Effector CD8-positive, alpha-beta T cell (primary cell): ENCODE results near the gene ELAVL1.
A peak's percentile ranks its signal among the peaks of the same experiment; 100 is the strongest.
"Not testable (repeated sequence)": the region's sequence is repeated elsewhere in the genome, so short reads cannot be mapped to it uniquely, and the experiment has no call there.

ENCODE experiments used
- DNase-seq: peaks from one replicate; lab custom pipeline; 2025; lab: John Stamatoyannopoulos, UW

ELAVL1 gene

GRCh38 chr19:7970716-7971448, 34.6 kb downstream of the ELAVL1 start:
- DNase-seq = no peak

GRCh38 chr19:7969555-7969939, 35.9 kb downstream of the ELAVL1 start:
- DNase-seq = no peak

DNA sequence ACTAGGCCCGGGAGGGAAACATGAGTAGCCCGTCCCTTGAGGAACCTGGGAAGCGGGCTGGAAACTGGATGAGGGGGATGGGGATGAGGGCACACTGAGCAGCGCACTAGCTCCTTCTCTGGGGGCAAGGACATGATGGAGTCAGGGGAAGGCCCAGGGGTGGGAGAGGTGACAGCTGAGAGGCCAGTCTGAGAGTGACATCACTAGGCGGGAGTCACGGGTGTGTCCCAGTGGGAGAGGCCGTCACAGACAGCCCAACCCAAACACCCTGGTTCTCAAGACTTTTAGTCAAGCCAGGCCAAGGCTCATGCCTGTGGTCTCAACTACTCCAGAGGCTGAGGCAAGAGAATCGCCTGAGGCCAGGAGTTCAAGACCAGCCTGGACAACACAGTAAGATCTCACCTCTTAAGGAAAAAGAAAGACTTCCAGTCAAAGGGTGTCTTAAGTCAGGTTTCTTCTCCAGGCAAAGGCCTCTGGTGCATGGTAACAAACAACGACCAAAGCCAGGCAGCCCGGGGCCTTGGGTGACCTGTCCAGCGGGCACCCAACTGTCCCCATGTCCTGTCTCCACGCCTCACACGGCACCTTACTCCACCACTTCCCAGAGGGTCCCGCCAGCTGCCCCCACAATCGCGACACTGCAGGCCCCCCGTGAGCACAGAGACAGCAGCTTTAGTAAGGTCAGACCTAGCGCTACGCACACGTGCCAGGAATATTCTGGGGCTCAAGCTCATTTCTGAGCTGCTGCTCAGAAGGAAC, 36.5 kb downstream of the ELAVL1 start:
- DNase-seq = no peak

GRCh38 chr19:7968008-7968795, 37.2 kb downstream of the ELAVL1 start:
- DNase-seq = no peak

GRCh38 chr19:7965921-7966665, 39.3 kb downstream of the ELAVL1 start:
- no peak for DNase-seq

DNA sequence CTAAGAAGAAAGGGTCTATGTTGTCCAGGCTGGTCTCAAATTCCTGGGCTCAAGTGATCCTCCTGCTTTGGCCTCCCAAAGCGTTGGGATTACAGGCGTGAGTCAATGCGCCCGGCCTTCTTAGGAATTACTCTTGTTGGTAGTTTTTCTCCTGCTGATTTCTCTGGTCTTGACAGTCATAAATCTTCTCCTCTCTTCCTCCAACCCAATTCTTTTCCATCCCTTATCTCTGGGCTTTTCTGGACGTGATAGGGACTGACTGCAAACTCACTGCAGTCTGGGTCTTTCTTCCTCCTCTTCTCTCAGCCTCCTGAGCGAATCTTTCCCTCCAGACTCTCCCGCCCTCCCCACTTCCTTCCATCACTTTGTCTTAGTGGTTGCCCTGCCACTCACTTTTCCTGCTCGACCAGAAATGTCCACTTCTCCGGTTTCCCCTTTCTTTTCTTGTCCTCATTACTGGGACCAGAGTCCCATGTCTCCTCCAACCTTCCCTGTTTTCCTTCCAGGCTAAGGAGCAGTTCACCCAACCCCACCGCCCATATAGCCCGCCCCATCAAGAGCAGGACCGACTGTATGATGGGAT, 40.1 kb downstream of the ELAVL1 start:
- no peak for DNase-seq

- DNase-seq = no peak
Observed at GRCh38 chr19:7963566-7963965, 41.9 kb downstream of the ELAVL1 start.

- no peak for DNase-seq
Observed at GRCh38 chr19:7962644-7963268, 42.7 kb downstream of the ELAVL1 start.

- DNase-seq = no peak
Observed at GRCh38 chr19:7961920-7962626, 43.4 kb downstream of the ELAVL1 start.

- DNase-seq = not testable (repeated sequence)
Observed at GRCh38 chr19:7961082-7961481, 44.4 kb downstream of the ELAVL1 start.

DNA sequence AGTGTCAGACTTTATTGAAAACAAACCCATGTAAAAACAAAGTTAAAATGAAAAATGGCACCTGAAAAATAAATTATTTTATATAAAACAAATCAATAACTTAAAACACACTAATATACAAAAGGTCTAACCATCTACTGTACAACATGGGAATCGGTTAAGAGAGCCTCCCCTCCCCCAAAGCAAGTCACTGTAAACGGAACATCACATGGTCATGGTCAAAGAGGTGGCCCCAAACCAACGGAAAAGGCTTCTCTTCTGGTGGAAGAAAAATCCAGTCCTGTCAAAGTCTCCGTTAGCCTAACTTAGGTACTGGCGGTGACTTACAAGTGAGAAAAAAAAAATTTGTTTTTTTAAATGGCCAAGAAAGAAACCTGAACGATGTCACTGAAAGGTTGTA, 46.2 kb downstream of the ELAVL1 start:
- DNase-seq = no peak

DNA sequence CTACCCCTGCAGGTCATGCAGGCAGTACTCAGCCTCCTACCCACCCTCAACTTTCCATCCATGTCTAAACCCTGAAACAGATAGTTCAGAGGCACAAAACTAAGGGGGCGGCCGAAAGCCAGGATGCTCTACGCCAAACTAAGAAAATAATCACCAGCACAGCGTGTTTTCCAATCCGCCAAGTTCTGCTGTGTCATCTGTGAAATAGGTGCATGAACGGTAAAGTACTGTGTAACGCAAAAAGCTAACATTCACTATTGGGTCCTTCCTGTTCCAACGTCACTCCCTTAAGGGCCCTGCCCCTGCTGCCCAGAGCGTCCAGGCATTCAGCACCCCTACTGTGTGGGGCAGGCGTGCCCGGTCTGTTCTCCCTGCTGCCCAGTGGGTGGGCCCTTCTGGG, 49.7 kb downstream of the ELAVL1 start:
- no peak for DNase-seq

DNA sequence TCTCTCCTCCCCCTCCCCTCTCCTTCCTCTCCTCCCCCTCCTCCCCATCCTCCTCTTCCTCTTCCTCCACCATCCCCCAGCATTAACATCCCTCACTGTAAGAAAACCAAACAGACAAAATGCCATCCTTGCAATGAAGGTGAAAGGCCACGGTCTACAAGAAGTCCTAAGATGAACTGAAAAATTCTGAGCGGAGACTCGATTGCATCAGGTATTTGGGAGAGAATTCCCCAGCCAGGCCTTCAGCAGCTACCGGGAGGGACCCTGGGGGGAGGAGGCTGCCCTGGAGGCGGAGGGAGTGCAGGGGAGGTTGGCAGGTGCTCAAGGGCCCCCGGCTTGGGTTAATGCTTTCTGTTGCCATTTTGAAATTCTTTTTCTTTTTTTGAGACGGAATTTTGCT, 51.9 kb downstream of the ELAVL1 start:
- DNase-seq = no peak

DNA sequence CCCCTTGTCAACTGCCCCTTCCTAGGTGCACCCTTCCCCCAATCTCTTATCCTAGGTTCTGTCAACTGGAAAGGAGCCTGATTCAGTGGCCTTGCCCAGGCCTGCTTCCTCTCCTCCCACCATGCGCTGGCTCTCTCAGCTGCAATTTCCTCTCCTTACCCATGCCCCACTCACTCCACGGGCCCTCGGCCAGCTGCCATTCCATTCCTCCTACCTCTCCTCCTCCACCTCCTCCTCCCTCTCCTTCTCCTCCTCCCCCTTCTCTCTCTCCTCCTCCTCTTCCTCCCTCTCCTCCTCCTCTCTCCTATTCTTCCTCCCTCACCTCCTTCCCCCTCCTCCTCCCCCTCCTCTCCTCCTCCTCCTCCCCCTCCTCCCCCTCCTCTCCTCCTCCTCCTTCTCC, 52.4 kb downstream of the ELAVL1 start:
- no peak for DNase-seq

GRCh38 chr19:7947939-7948338, 57.5 kb downstream of the ELAVL1 start:
- no peak for DNase-seq

DNA sequence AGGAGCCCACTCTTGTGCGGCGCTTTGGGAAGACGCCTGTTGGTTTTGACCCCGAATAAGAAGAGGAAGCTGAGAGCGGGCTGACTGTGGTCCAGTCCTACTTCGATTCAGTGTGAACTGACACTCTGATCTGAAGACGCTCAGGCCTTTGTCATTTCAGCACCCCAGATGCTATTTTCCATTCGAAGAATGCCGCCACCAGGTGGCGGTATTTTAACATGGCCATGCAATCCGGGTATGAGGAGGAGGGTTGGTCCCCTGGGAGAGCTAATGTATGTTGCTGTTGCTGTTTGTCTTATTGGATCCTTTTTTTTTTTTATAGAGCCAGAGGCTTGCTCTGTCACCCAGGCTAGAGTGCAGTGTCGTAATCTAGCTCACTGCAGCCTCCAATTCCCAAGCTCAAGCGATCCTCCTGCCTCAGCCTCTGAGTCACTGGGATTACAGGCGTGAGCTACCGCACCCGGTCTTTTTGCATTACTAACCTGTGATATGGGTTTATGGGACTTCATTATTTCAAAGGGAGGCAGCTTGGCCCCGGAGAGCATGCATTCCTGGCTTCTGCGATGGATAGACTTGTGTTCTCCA, 61.2 kb downstream of the ELAVL1 start:
- peak; percentile 82 for DNase-seq

- DNase-seq = peak; percentile 97
Observed at GRCh38 chr19:7943444-7944176, 61.8 kb downstream of the ELAVL1 start, which contains the start of gene TIMM44. Gene TIMM44 (minus strand): TSS chr19:7943666. CDS start chr19:7943651, 15 bp downstream.

DNA sequence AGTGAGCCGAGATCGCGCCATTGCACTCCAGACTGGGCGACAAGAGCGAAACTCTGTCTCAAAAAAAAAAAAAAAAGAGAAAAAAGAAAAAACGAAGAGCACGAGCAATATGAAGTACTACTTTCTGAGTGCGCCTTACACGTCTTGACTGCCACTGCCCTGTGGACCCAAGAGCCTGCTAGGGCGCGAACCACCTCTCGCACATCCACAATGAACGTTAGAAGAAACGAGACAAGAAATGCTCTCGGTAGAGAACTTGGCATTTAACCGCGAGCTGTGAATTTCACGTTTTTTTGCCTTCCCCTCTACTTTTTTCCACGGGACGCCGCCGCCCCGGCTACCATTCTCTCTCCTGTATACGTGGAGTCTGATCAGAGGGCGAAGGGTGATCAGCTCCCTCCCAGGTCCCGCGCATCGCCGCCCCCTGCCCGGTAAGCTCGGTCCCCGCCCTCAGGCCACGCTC, 62.4 kb downstream of the ELAVL1 start:
- DNase-seq = no peak
